ENCODE results near the gene MED7. TPM values are rescaled to one million over a fixed set of nuclear protein-coding genes. Genes with fewer than 3 reads are reported as not detected.

The MED7 gene
- total RNA-seq, 2 experiments from 2014 or later: 18.9 to 23.3 TPM

- TF ChIP-seq, protein P1, sequence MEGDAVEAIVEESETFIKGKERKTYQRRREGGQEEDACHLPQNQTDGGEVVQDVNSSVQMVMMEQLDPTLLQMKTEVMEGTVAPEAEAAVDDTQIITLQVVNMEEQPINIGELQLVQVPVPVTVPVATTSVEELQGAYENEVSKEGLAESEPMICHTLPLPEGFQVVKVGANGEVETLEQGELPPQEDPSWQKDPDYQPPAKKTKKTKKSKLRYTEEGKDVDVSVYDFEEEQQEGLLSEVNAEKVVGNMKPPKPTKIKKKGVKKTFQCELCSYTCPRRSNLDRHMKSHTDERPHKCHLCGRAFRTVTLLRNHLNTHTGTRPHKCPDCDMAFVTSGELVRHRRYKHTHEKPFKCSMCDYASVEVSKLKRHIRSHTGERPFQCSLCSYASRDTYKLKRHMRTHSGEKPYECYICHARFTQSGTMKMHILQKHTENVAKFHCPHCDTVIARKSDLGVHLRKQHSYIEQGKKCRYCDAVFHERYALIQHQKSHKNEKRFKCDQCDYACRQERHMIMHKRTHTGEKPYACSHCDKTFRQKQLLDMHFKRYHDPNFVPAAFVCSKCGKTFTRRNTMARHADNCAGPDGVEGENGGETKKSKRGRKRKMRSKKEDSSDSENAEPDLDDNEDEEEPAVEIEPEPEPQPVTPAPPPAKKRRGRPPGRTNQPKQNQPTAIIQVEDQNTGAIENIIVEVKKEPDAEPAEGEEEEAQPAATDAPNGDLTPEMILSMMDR (conservative IDR thresholded peaks at IDR 0.05; ENCODE audit: low read length): no peak
- TF ChIP-seq EZH2phosphoT487 (IDR thresholded peaks at IDR 0.05; ENCODE audit: borderline replicate concordance, low read depth, low read length): no peak
- BruUV-seq (replicated peaks): no TSS peak
- Histone ChIP-seq H3K9me2 (ENCODE audit: insufficient read depth, low read length) (no peaks in the 10 kb centered on the region), H3K27ac (ENCODE audit: low read depth, low read length, poor library complexity, severe bottlenecking) (peak within 1 kb of the TSS; percentile 82), H3K9me3 (ENCODE audit: low read length) (no peaks in the 10 kb centered on the region), H4K20me1 (ENCODE audit: insufficient read depth, low read length) (no peaks in the 10 kb centered on the region), H2AFZ (ENCODE audit: low read length) (peak within 1 kb of the TSS; percentile 95), H3K79me2 (ENCODE audit: insufficient read depth, low read depth, low read length) (peaks cover 9% of the 10 kb centered on the region; the same call in 1 of the 2 replicates), H3K4me3 (ENCODE audit: low read depth, low read length, poor library complexity, severe bottlenecking) (peak within 1 kb of the TSS; percentile 63), H3K4me1 (ENCODE audit: insufficient read depth, low read length, poor library complexity, severe bottlenecking) (peaks cover 42% of the 10 kb centered on the region), H3K36me3 (ENCODE audit: insufficient read depth, low read length) (0 out of 2 replicates have a peak, but pooled peaks cover 3% of the 10 kb centered on the region), H3K4me2 (ENCODE audit: low read length) (peak within 1 kb of the TSS; percentile 78)
- intact Hi-C loops (cut with micrococcal nuclease; ENCODE audit: unreplicated experiment): loop anchor here (2.0 kb wide), 1 partner anchor 128 kb away; no protein-coding TSS in a partner anchor
- ChIA-PET CTCF (ENCODE audit: unreplicated experiment) (interaction anchor here (0.6 to 1.1 kb wide), 2 partner anchors 10 to 13 kb away, joined by 3 to 4 read pairs; no protein-coding TSS in a partner anchor), POLR2A (interaction anchor here (0.9 to 1.9 kb wide), 5 partner anchors 10 to 34 kb away, joined by 3 to 10 read pairs (median 3); partner anchors contain the start of gene MED7)
- peak; percentile 85 for DNase-seq (ENCODE audit: low spot score)
These were observed 33.7 kb downstream of the MED7 start, which contains the start of gene HAVCR2 for GRCh38 chr5:157108976-157109375. Gene HAVCR2, minus strand, starts transcription at chr5:157109044. Its CDS starts 61 bp downstream, at chr5:157108983.

DNA sequence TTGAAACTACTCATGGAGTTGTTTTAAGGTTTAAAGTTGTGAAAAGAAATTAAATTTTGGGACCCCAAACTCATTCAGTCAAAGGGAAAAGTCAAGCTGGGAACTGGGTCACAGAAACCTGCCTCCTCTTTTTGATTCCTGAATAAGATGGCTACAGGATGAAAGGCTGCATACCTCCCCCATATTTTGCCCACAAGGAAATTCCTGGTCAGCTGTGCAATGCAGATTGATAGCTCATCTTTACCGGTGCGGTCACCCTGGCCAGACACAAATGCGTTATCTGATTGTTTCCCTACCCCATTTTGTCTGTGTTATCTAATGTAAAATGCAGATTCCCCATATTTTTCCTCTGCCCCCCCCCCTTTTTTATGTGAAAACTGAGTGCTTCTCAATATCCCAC is 35.2 kb downstream of the MED7 start:
- ChIA-PET POLR2A (interaction anchor here (0.8 kb wide), 1 partner anchor 35 kb away, joined by 3 read pairs; the partner anchor contains the start of gene MED7), CTCF (ENCODE audit: unreplicated experiment) (no interaction called here)
- H3K4me3 ChIP-seq (ENCODE audit: low read depth, low read length, poor library complexity, severe bottlenecking): peak overlapping the region; percentile 58
- H3K4me1 ChIP-seq (ENCODE audit: insufficient read depth, low read length, poor library complexity, severe bottlenecking): peaks cover 42% of the 10 kb centered on the region
- TF ChIP-seq EZH2phosphoT487 (IDR thresholded peaks at IDR 0.05; ENCODE audit: borderline replicate concordance, low read depth, low read length): no peak
- TF ChIP-seq, protein P1 (conservative IDR thresholded peaks at IDR 0.05; ENCODE audit: low read length): no peak
- no peak for DNase-seq (ENCODE audit: low spot score)
- H3K4me2 ChIP-seq (ENCODE audit: low read length): peak overlapping the region; percentile 78
- no peaks in the 10 kb centered on the region for H3K9me3 ChIP-seq (ENCODE audit: low read length)
- no peaks in the 10 kb centered on the region for H4K20me1 ChIP-seq (ENCODE audit: insufficient read depth, low read length)
- no peaks in the 10 kb centered on the region for H3K9me2 ChIP-seq (ENCODE audit: insufficient read depth, low read length)
- H3K36me3 ChIP-seq (ENCODE audit: insufficient read depth, low read length): 0 out of 2 replicates have a peak, but pooled peaks cover 3% of the 10 kb centered on the region
- H3K79me2 ChIP-seq (ENCODE audit: insufficient read depth, low read depth, low read length): peaks cover 9% of the 10 kb centered on the region; the same call in 1 of the 2 replicates
- no TSS peak for BruUV-seq (replicated peaks)
- peak overlapping the region; percentile 78 for H2AFZ ChIP-seq (ENCODE audit: low read length)
- peak overlapping the region; percentile 29 for H3K27ac ChIP-seq (ENCODE audit: low read depth, low read length, poor library complexity, severe bottlenecking)
- intact Hi-C loops (cut with micrococcal nuclease; ENCODE audit: unreplicated experiment): no loop called here

All from OCI-LY7 (cell line).